SK-N-SH treated with all-trans-retinoic acid at 6 μM for 48 hours (cell line): ENCODE results near the gene TMEM165.

ENCODE experiments used
- ATAC-seq: fragments of 200-7000 bp; cut with Tn5 transposase; 3 replicates; pipeline ENCODE4 v1.9.1; 2020; ENCODE audit warnings: mild to moderate bottlenecking, moderate library complexity
- ARNTL ChIP-seq: fragments of 450-650 bp; formaldehyde crosslinking; IDR thresholded peaks from 2 replicates; pipeline ENCODE4 v1.5.0; 2020; ENCODE audit warnings: low read depth, mild to moderate bottlenecking, moderate library complexity, borderline replicate concordance
- BACH2 ChIP-seq: fragments of 250-450 bp; sonication (Bioruptor Pico); IDR thresholded peaks from 2 replicates; pipeline ENCODE4 v1.9.0; 2021; ENCODE audit warnings: mild to moderate bottlenecking, borderline replicate concordance
- CREB5 ChIP-seq: fragments of 250-450 bp; sonication (Bioruptor Pico); IDR thresholded peaks from 2 replicates; pipeline ENCODE4 v1.5.1; 2020; ENCODE audit warnings: low read depth, mild to moderate bottlenecking, moderate library complexity
- CSDC2 ChIP-seq: fragments of 250-450 bp; sonication (Bioruptor Pico); IDR thresholded peaks from 2 replicates; pipeline ENCODE4 v1.5.0; 2020; ENCODE audit warnings: mild to moderate bottlenecking, moderate library complexity
- CSRNP3 ChIP-seq: fragments of 250-450 bp; sonication (Bioruptor Pico); IDR thresholded peaks from 2 replicates; pipeline ENCODE4 v1.5.1; 2021; ENCODE audit warnings: mild to moderate bottlenecking, moderate library complexity
- ESRRG ChIP-seq: fragments of 250-450 bp; sonication (Bioruptor Pico); IDR thresholded peaks from 2 replicates; pipeline ENCODE4 v1.6.1; 2021; ENCODE audit warnings: mild to moderate bottlenecking
- ISL1 ChIP-seq: fragments of 250-450 bp; sonication (Bioruptor Pico); IDR thresholded peaks from 2 replicates; pipeline ENCODE4 v2.1.2; 2022; ENCODE audit warnings: mild to moderate bottlenecking, moderate library complexity
- OSR1 ChIP-seq: fragments of 250-450 bp; sonication (Bioruptor Pico); IDR thresholded peaks from 2 replicates; pipeline ENCODE4 v1.8.0; 2022; ENCODE audit warnings: moderate library complexity, mild to moderate bottlenecking, inconsistent platforms
- PATZ1 ChIP-seq: fragments of 250-450 bp; sonication (Bioruptor Pico); IDR thresholded peaks from 2 replicates; pipeline ENCODE4 v1.8.0; 2020; ENCODE audit warnings: mild to moderate bottlenecking, moderate library complexity, borderline replicate concordance
- POU6F1 ChIP-seq: fragments of 250-450 bp; sonication (Bioruptor Pico); IDR thresholded peaks from 2 replicates; pipeline ENCODE4 v1.8.0; 2021; ENCODE audit warnings: low read depth, mild to moderate bottlenecking, moderate library complexity, borderline replicate concordance
- PPARA ChIP-seq: fragments of 250-450 bp; sonication (Bioruptor Pico); IDR thresholded peaks from 2 replicates; pipeline ENCODE4 v1.5.0; 2020; ENCODE audit warnings: mild to moderate bottlenecking, borderline replicate concordance
- RARB ChIP-seq: fragments of 250-450 bp; sonication (Bioruptor Pico); IDR thresholded peaks from 2 replicates; pipeline ENCODE4 v1.8.0; 2021; ENCODE audit warnings: mild to moderate bottlenecking, moderate library complexity
- SNAI2 ChIP-seq: fragments of 250-450 bp; sonication (Bioruptor Pico); IDR thresholded peaks from 2 replicates; pipeline ENCODE4 v1.5.0; 2020; ENCODE audit warnings: mild to moderate bottlenecking, moderate library complexity
- TCF4 ChIP-seq: fragments of 250-450 bp; sonication (Bioruptor Pico); IDR thresholded peaks from 2 replicates; pipeline ENCODE4 v1.8.0; 2021; ENCODE audit warnings: mild to moderate bottlenecking, moderate library complexity, borderline replicate concordance
- TSHZ2 ChIP-seq: fragments of 250-450 bp; sonication (Bioruptor Pico); IDR thresholded peaks from 2 replicates; pipeline ENCODE4 v1.5.0; 2020; ENCODE audit warnings: mild to moderate bottlenecking, moderate library complexity
- ZC3H10 ChIP-seq: fragments of 250-450 bp; sonication (Bioruptor Pico); IDR thresholded peaks from 2 replicates; pipeline ENCODE4 v1.5.1; 2021; ENCODE audit warnings: mild to moderate bottlenecking, moderate library complexity
- ZFP3 ChIP-seq: fragments of 250-450 bp; sonication (Bioruptor Pico); IDR thresholded peaks from 2 replicates; pipeline ENCODE4 v1.5.0; 2020; ENCODE audit warnings: mild to moderate bottlenecking, moderate library complexity
- ZFP30 ChIP-seq: fragments of 450-650 bp; formaldehyde crosslinking; IDR thresholded peaks from 2 replicates; pipeline ENCODE4 v1.5.0; 2022; ENCODE audit warnings: mild to moderate bottlenecking, moderate library complexity
- ZNF565 ChIP-seq: fragments of 450-650 bp; formaldehyde crosslinking; conservative IDR thresholded peaks from 2 replicates; pipeline ENCODE4 v1.5.0; 2020; ENCODE audit warnings: low read depth, mild to moderate bottlenecking, moderate library complexity
- ZNF70 ChIP-seq: fragments of 450-650 bp; formaldehyde crosslinking; IDR thresholded peaks from 2 replicates; pipeline ENCODE4 v1.5.0; 2020; ENCODE audit warnings: mild to moderate bottlenecking, moderate library complexity
- ZNF8 ChIP-seq: fragments of 450-650 bp; formaldehyde crosslinking; IDR thresholded peaks from 2 replicates; pipeline ENCODE4 v1.5.0; 2020; ENCODE audit warnings: mild to moderate bottlenecking, moderate library complexity

TMEM165 gene

GRCh38 chr4:55372259-55372658 lies 23.5 kb upstream of the TMEM165 start (continued):
- TF ChIP-seq TSHZ2 (no peak), CSDC2 (CRISPR knock-in tag) (no peak), ZNF70 (CRISPR knock-in tag) (no peak)

GRCh38 chr4:55373461-55373860 lies 22.3 kb upstream of the TMEM165 start:
- no peak for TF ChIP-seq ZFP3 (CRISPR knock-in tag)
- ATAC-seq, result no peak

GRCh38 chr4:55376698-55377097 lies 19.1 kb upstream of the TMEM165 start:
- TF ChIP-seq BACH2 (no peak), TSHZ2 (no peak), ISL1 (CRISPR knock-in tag) (no peak), ZFP30 (no peak), CSRNP3 (CRISPR knock-in tag) (no peak), PATZ1 (CRISPR knock-in tag) (no peak), ZNF70 (CRISPR knock-in tag) (no peak), CREB5 (CRISPR knock-in tag) (no peak), SNAI2 (CRISPR knock-in tag) (no peak), ESRRG (CRISPR knock-in tag) (no peak), ZNF565 (no peak), ZC3H10 (CRISPR knock-in tag) (no peak), PPARA (CRISPR knock-in tag) (no peak), ZNF8 (no peak), TCF4 (no peak), OSR1 (CRISPR knock-in tag) (no peak), ZFP3 (CRISPR knock-in tag) (no peak), RARB (no peak), POU6F1 (CRISPR knock-in tag) (no peak), ARNTL (CRISPR knock-in tag) (no peak)
- ATAC-seq, result no peak
